GM23248 (cell line): Measurements from ENCODE around the gene TAS1R2.

Source experiments
- EZH2 ChIP-seq: fragments of 200-600 bp; sonication (generic); IDR thresholded peaks from 2 replicates; pipeline ENCODE4 v1.6.1; 2018; ENCODE audit warnings: antibody characterized with exemption, mild to moderate bottlenecking; ENCODE audit not compliant: insufficient read depth, poor library complexity, severe bottlenecking
- EZH2phosphoT487 ChIP-seq: fragments of 200-600 bp; sonication (generic); IDR thresholded peaks from 2 replicates; pipeline ENCODE4 v1.6.1; 2018; ENCODE audit warnings: antibody characterized with exemption, moderate library complexity, mild to moderate bottlenecking, low read depth; ENCODE audit not compliant: insufficient read depth

DNA sequence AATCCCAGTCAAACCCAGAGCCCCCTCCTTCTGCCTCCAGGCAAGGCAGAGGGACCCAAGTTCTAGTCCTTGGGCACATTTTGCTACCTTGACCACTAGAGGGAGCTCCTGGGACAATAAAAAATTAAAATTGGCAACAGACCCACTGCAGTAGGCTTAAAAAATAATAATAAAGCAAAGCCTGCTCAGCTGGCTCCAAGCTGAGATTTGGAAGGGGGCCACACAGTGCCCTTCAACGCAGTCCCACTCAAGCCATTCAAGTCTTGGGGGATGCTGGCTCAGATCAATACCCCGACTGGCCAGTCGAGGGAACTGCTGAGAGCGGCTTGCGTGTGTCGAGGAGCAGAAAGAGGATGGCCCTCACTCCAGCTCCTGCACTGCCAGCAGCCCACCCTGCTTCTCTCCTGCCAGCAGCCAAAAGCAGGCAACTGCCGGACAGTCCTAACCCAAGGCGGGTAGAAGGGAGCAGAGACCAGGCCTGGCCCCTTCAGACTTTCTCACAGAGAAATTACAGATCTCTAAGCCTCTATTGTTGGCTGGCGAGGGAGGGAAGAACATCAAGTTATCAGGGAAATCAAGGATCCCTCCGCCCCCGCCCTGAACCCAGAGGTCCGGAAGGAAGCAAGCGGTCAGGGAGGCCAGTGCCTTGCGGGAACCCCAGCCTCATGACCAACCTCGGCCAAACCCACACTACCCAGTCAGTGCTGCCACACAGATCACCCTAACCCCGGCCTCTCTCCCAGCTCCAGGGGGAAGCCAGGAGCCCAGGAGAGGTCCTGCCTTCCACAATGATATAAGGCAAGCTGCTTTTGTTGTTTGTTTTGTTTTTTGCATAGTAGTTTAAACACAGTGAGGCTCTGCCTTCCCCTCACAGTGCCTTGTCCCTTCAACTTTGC is 47.8 kb upstream of the TAS1R2 start:
- TF ChIP-seq EZH2 = no peak
- no peak for TF ChIP-seq EZH2phosphoT487
